Hematopoietic multipotent progenitor cell treated with erythropoietin and hydrocortisone succinate and interleukin-3 and kit ligand, for 15 days (in vitro differentiated cells): ENCODE data around the gene VEPH1.
"Not testable (repeated sequence)": the region's sequence is repeated elsewhere in the genome, so short reads cannot be mapped to it uniquely, and the experiment has no call there.

Experiments used
- DNase-seq: peaks from one replicate; pipeline ENCODE4 v3.0.0-alpha.2; 2015; ENCODE audit warnings: low spot score

The VEPH1 gene

GRCh38 chr3:157350651-157351050, 152.6 kb downstream of the VEPH1 start:
- DNase-seq: not testable (repeated sequence)

DNA sequence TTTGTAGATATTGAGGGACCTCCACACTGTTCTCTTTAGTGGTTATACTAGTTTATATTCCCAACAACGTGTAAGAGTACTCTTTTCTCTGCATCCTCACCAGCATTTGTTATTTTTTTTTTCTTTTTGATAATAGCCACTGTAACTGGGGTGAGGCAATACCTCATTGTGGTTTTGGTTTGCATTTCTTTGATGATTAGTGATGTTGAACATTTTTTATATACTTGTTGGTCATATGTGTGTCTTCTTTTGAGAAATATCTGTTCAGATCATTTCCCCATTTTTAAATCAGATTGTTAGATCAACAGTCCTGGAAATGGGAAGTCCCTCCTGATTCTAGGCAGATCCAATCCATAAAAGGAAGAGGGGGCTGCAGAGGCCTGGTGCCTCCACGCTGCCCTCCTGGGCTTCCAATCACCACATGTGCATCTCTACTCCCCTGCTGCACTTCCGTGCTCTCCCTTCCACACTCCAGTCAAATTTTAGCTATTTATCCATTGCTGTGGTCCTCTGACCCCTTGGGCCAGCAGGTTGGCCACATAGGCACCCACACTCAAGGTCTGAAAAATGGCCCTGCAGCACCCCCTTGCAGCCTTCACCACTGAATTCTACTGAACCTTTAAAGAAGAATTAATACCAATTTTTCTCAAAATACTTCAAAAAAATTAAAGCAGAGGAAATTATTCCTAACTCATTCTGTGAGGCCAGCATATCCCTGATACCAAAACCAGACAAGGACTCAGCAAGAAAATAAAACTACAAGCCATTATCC, 154.7 kb downstream of the VEPH1 start:
- not testable (repeated sequence) for DNase-seq

- DNase-seq: no peak
These were observed 155.5 kb downstream of the VEPH1 start for GRCh38 chr3:157347577-157348303.

DNA sequence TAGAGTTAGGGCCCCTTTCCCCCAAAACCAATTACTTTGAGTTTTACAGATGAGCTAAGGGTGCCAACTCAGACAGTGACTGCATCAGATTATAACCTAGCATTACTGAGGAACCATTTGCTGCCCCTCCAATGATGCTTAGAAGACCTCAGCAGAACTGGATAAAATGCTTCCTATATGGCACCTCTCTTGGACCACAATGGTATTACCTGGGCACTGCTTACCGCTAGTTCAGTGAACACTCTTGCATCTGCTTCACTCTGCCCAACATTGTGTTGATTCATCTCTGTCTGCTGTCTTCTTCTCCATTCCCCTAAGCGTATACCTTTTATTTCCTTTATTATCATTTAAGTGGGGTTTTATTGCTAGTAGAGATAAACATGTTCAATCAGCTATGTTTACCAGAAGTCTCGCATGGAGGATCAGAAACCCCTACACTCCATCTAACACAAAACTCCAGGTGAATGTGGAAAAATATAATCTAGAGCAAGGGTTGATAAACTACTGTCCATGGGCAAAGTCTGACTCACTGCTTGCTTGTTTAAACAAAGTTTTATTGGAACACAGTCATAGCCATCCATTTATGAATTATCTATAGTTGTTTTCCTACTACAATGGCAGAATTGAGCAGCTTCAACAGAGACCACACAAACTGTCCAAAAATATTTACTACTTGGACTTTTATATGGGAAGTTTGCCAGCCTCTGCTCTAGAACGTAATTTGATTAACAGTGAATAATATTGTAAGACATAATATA, 166.8 kb downstream of the VEPH1 start:
- no peak for DNase-seq

DNA sequence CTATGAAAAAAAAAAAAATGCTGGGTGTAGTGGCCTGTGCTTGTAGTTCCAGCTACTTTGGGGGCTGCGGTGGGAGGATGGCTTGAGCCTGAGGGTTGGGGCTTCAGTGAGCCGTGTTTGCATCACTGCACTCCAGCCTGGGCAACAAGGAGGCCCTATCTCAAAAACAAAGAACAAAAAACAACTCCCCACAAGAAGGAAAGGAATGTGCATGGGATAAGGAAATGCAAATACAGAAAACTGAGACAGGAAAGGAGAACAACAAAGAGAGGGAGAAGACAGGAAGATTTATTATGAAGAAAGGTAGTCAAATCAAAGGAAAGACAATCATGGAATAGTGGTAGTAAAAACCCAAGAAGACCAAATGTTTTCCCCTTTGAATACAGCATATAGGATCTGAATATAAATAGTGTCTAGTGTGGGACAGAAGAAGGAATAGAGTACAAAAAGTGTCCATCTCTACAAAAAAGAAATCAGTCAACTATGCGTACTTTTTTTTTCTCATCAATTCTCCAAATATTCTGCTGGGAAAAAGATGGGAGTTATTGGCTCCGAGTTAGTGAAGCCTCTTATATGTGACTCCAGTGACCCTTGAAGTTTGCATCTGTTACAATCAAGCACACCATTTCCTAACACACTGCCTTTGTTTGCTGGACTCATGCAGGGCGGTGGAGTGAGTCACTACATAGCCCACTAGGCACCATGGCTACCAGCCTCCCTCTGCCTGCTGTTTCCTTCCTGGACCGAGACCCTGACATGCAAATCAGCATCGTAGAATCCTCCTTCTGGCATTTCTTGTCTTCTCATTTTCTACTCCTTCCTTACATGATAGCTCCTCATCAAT, 167.8 kb downstream of the VEPH1 start:
- no peak for DNase-seq

DNA sequence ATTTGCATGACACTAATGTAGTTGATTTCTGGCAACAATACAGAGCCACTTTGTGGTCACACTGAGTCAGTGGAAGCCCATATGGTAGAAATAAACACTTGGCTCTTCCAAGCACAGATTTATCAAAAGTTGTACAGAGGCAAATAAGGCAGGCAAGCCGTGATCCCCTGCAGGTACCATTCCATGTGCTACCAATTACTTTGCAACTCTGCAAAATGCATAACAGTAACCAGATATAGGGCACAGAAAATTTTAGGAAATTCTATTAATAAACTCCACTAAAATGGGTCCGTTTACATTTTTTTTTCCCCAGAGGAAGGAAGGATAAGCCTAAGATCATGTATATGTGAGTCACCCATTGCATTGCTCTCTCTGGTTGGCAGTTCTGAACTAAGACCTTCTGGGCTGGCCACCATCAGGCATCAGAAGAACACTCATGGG, 169.6 kb downstream of the VEPH1 start:
- no peak for DNase-seq

DNA sequence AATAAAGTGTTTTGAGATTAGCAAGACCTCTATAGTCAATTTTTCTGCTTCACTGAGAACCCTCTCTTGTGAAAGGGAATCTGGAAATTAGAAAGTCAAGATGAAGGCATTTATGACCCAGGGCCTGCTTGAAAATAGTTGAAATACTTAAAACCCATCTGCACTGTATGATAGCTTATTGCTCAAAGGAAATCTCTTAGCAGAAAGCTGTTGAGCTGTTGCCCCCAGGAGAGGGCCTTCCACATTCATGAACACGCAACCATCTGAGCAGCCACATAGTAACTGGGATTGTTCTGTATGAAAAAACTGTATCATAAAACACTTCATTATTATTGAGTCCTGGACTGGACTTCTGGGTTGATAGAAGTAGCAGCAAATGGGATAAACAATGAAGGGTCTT, 173.0 kb downstream of the VEPH1 start:
- DNase-seq: no peak

GRCh38 chr3:157329551-157329950, 173.7 kb downstream of the VEPH1 start:
- DNase-seq: no peak

GRCh38 chr3:157327837-157328236, 175.4 kb downstream of the VEPH1 start:
- no peak for DNase-seq

- DNase-seq: no peak
These were observed 176.2 kb downstream of the VEPH1 start for GRCh38 chr3:157327018-157327417.

DNA sequence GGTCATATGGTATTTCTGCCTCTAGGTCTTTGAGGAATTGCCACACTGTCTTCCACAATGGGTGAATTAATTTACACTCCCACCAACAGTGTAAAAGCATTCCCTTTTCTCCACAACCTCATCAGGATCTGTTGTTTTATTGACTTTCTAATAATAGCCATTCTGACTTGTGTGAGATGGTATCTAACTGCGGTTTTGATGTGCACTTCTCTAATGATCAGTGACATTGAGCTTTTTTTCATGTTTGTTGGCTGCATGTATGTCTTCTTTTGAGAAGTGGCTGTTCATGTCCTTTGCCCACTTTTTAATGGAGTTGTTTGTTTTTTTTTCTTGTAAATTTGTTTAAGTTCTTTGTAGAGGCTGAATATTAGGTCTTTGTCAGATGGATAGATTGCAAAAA, 178.3 kb downstream of the VEPH1 start:
- DNase-seq: not testable (repeated sequence)

GRCh38 chr3:157323360-157323759, 179.9 kb downstream of the VEPH1 start:
- DNase-seq: no peak

DNA sequence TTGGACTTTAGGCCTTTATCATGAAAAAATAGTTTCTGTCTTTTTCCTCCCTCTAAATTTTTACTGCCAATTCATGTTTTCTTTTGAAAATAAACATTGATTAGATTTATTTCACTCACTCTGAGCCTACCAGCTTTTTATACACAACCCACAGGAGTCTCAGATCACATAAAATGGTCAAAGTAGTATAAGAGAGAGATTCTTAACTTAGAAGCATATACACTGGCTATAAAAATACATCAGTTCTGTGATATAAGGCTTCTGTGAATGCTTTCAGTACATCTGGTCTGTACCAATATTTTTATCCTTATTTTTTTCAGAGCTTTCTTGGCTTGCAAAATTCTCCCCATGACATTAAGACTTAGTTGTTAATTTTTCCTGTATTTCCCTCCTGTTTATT, 183.5 kb downstream of the VEPH1 start:
- no peak for DNase-seq

DNA sequence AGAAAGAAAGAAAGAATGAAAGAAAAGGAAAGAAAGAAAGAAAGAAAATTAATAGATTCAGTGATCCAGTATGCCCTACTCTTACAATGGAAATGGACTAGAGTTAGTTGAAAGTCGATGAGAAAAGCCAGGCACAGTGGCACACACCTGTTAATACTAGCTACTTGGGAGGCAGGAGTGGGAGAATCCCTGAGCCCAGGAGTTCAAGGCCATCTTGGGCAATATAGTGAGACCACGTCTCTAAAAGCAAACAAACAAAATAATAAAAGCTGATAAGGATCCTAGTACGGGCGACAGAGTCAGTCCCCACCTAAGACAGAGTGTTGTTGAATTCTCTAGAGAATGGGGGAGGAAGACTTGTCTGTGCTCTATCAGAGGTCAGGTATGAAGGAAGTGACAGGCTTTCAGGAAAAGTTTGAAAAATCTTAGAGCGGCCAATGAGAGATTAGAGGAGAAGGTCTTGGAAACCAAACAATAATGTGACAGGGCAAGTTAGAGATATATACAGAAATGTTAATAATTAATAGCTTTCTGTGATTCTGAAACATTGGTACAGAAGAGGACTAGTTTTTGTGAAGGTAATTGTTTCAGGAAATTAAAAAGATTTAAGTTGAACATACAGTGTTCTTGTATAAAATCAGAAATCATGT, 184.5 kb downstream of the VEPH1 start:
- no peak for DNase-seq

DNA sequence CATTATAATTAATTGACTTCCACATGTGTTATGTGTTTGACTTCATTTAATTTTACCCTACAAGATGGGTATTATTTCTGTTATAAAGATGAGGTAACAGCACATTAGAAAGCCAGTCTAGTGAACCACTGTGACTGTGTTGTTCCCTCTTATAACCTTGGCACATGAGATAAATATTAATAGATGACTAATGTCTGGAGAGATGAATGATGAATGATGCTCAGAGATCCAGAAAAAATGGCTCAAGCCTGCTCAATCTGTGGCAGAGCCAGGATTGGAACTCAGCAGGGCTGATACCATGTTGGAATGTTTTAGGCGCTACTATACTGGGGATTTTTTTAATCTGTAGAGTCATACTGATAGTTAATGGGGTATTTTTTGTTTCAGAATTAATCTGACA, 185.3 kb downstream of the VEPH1 start:
- DNase-seq: no peak

GRCh38 chr3:157313186-157313585, 190.0 kb downstream of the VEPH1 start:
- no peak for DNase-seq

- DNase-seq: no peak
These were observed 190.9 kb downstream of the VEPH1 start for GRCh38 chr3:157312376-157312745.

GRCh38 chr3:157311633-157312375, 191.4 kb downstream of the VEPH1 start:
- no peak for DNase-seq

DNA sequence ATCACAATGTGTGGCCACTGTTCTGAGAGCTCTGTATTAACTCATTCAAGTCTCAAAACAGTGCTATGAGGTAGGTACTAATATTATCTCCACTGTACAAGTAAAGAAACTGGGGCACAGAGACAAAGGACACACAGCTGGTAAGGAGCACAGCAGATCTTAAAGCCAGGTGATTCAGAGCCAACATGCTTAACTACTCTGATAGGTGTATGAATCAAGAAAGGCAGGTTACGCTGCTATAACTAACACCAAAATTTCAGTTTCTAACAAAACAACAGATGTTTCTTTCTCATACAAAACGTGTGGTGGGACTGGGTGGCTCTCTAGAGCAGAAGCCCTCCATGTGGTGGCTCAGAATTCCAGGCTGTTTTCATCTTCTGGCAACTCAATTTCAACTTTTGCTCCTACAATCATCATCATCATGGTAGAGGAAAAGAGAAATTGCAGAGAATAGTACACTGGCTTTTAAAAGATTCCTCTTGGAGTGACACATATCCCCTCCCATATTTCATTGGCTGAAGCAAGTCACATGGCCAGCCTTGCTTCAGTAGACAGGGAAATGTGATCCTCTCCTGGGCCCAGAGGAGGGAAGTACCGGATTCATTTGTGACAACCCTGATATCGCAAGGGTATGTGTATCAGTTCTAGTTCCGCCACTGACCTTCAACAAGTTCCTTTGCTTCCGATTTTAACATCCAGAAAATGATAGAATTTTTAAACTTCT, 192.7 kb downstream of the VEPH1 start:
- DNase-seq: no peak

DNA sequence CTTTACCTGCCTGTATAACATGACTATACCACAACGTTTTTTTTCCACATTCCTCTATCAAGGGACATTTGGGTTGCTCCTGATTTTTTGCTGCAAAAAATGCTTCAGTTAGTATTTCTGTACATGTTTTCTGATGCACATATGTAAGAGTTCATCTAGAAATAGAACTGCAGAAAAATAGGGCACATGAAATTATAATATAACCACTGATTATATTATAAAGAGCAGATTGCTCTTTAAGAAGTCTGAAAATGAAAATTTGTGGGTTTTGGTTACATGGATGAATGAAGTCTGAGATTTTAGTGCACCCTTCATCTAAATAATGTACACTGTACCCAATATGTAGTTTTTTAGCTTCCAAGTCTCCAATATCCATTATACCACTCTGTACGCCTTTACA, 196.7 kb downstream of the VEPH1 start:
- DNase-seq: no peak
